ENCODE results near the gene MAN2B1. TPM values are rescaled to one million over a fixed set of nuclear protein-coding genes. Genes with fewer than 3 reads are reported as not detected.
"Not testable (repeated sequence)": the region's sequence is repeated elsewhere in the genome, so short reads cannot be mapped to it uniquely, and the experiment has no call there.

Gene MAN2B1
- total RNA-seq, 1 donor from 2014 or later = 29.9 TPM

- DNase-seq = no peak
Measured at GRCh38 chr19:12657966-12658365, 8.6 kb downstream of the MAN2B1 start.

- DNase-seq = no peak
Measured at GRCh38 chr19:12656899-12657571, 9.5 kb downstream of the MAN2B1 start.

GRCh38 chr19:12655546-12655945 lies 11.0 kb downstream of the MAN2B1 start:
- no peak for DNase-seq

- no peak for DNase-seq
Measured at GRCh38 chr19:12652219-12652618, 14.3 kb downstream of the MAN2B1 start.

GRCh38 chr19:12649941-12650340 lies 16.6 kb downstream of the MAN2B1 start:
- no peak for DNase-seq

- DNase-seq = no peak
Measured at GRCh38 chr19:12648088-12648487, 18.5 kb downstream of the MAN2B1 start.

- DNase-seq = no peak
Measured at GRCh38 chr19:12647490-12648071, 19.0 kb downstream of the MAN2B1 start.

- no peak for DNase-seq
Measured at GRCh38 chr19:12647047-12647446, 19.5 kb downstream of the MAN2B1 start.

- no peak for DNase-seq
Measured at GRCh38 chr19:12646551-12646950, 20.0 kb downstream of the MAN2B1 start.

GRCh38 chr19:12643716-12644115 lies 22.8 kb downstream of the MAN2B1 start:
- DNase-seq = not testable (repeated sequence)

- no peak for DNase-seq
Measured at GRCh38 chr19:12642506-12642905, 24.0 kb downstream of the MAN2B1 start.

GRCh38 chr19:12641456-12641855 lies 25.1 kb downstream of the MAN2B1 start:
- DNase-seq = no peak

GRCh38 chr19:12639901-12640613 lies 26.5 kb downstream of the MAN2B1 start:
- peak; percentile 15 for DNase-seq

GRCh38 chr19:12638611-12639182 lies 27.8 kb downstream of the MAN2B1 start:
- no peak for DNase-seq

- DNase-seq = no peak
Measured at GRCh38 chr19:12636631-12637030, 29.9 kb downstream of the MAN2B1 start.

- no peak for DNase-seq
Measured at GRCh38 chr19:12629215-12629614, 37.3 kb downstream of the MAN2B1 start.

- DNase-seq = no peak
Measured at GRCh38 chr19:12628040-12629022, 38.2 kb downstream of the MAN2B1 start.

- no peak for DNase-seq
Measured at GRCh38 chr19:12626958-12627357, 39.6 kb downstream of the MAN2B1 start.

- no peak for DNase-seq
Measured at GRCh38 chr19:12623361-12624031, 43.0 kb downstream of the MAN2B1 start.

GRCh38 chr19:12621253-12622024 lies 45.1 kb downstream of the MAN2B1 start:
- DNase-seq = not testable (repeated sequence)

- DNase-seq = no peak
Measured at GRCh38 chr19:12617646-12618045, 48.9 kb downstream of the MAN2B1 start.

All from skin of body (tissue), 2 donors.